Pancreas (tissue), 10 donors: Measurements from ENCODE around the gene SPATA19. TPM values are rescaled to one million over a fixed set of nuclear protein-coding genes. Genes with fewer than 3 reads are reported as not detected.

Source experiments
- ATAC-seq, 4 donors: fragments of 200-7000 bp; cut with Tn5 transposase; one replicate each; pipeline versions ENCODE4 v1.8.0 to v1.9.1; 2020; ENCODE audit warnings: mild to moderate bottlenecking in 4 of 4, moderate library complexity in 4 of 4
- DNase-seq, 6 donors: peaks; one replicate each; pipeline ENCODE4 v3.0.0-alpha.2; 2020
- FAIRE-seq: peaks from 2 replicates; lab custom pipeline; 2012; peaks lifted over from hg19 to GRCh38; lab: Jason Lieb, UNC
- H3K27ac ChIP-seq, 4 donors: fragments of 200-600 bp; sonication (generic); 1 replicate in 3 of 4; 2 replicates in 1 of 4; pipeline versions ENCODE4 v1.5.0 to v1.8.0; 2020
- H3K27me3 ChIP-seq, 4 donors: fragments of 200-600 bp; one replicate each; pipeline ENCODE4 v1.8.0; 2021
- H3K36me3 ChIP-seq, 3 donors: fragments of 200-600 bp; sonication (generic) in 1 of 3; one replicate each; pipeline versions ENCODE4 v1.5.0 to v1.8.0; 2020 to 2021
- H3K4me1 ChIP-seq, 3 donors: fragments of 200-600 bp; one replicate each; pipeline ENCODE4 v1.8.0; 2021
- H3K4me3 ChIP-seq, 4 donors: fragments of 200-600 bp; sonication (generic) in 2 of 4; one replicate each; pipeline versions ENCODE4 v1.5.0 to v1.8.0; 2020 to 2021
- H3K9me3 ChIP-seq, 4 donors: fragments of 200-600 bp; one replicate each; pipeline ENCODE4 v1.8.0; 2021
- CTCF ChIP-seq, 4 donors: fragments of 200-600 bp; sonication (generic) in 3 of 4; IDR thresholded peaks; one replicate each; pipeline versions ENCODE4 v1.5.0 to v1.8.0; 2021; ENCODE audit warnings: antibody characterized with exemption in 4 of 4
- WGBS, 2 donors: extraction: QIAGEN DNeasy Blood & Tissue Kit; methylation state at CpG; one replicate each; pipeline ENCODE4 v1.1.7; 2013; 5-methylcytosine and 5-hydroxymethylcytosine counted together
- intact Hi-C, 3 donors: fragments of 100-400 bp; cut with DNase I; formaldehyde crosslinking; loops; one replicate each; pipeline versions ENCODE4 v1.11.1 to v1.14.2; 2022
- polyA plus RNA-seq, 2 donors: library from polyadenylated mRNA; stranded (reverse); fragments of 200-250 nt; gene quantifications; one replicate each; pipeline ENCODE4 v1.2.3, GENCODE V29; 2013
- total RNA-seq, 6 donors: library from RNA; stranded (reverse); fragmentation: NEBNext Ultra II Directional in 4 of 6; extraction: Animal tissue kit (Norgen Biotek cat#: 25700) in 4 of 6; gene quantifications; one replicate each; pipeline versions ENCODE4 v1.2.1 to v1.2.4, GENCODE V29; 2021 to 2023
- donor health status: healthy with polysubstance abuse.
- donor health status: DM: no; HTN: no; CAD: no; lungs with moderate emphysema.
- donor health status: DM: no; HTN: no; CAD: no.
- donor health status: control.
- donor health status: control.
- donor health status: Bipolar disorder and iron deficiency.
- donor health status: DM: yes; HTN: yes; CAD: no.
- donor health status: DM: no; HTN: no; CAD: no.
- donor health status: DM: no; HTN: no; CAD: no.
- donor health status: DM: yes; HTN: yes; CAD: no.

Gene SPATA19
- total and polyA plus RNA-seq, 8 donors = not detected

- Histone ChIP-seq H3K4me1 (no peaks in the 10 kb centered on the region), H3K4me3 (no peak overlapping the region), H3K36me3 (no peaks in the 10 kb centered on the region), H3K27ac (no peak overlapping the region), H3K9me3 (no peaks in the 10 kb centered on the region), H3K27me3 (peaks cover 0 to 14% (median 0%) of the 10 kb centered on the region in 4 donors)
- WGBS, 2 donors = 86 to 90% methylated on average over 74 to 82 of the region's 86 CpGs
- ATAC-seq (no peak), FAIRE-seq (no peak), DNase-seq (peak in 1 of 6 donors; percentile 76)
- no peak for TF ChIP-seq CTCF (IDR thresholded peaks at IDR 0.05)
- intact Hi-C loops = loop anchor here in 1 of 3 donors (5.0 kb wide), 1 partner anchor 701 kb away; no protein-coding TSS in a partner anchor
Measured at GRCh38 chr11:133832991-133833897, 12.1 kb downstream of the SPATA19 start.

- DNase-seq (peak in 1 of 6 donors; percentile 76), FAIRE-seq (no peak), ATAC-seq (no peak)
- Histone ChIP-seq H3K9me3 (no peaks in the 10 kb centered on the region), H3K27ac (no peak overlapping the region), H3K4me1 (no peaks in the 10 kb centered on the region), H3K4me3 (no peak overlapping the region), H3K27me3 (peaks cover 0 to 5% (median 0%) of the 10 kb centered on the region in 4 donors), H3K36me3 (no peaks in the 10 kb centered on the region)
- intact Hi-C loops = loop anchor here in 1 of 3 donors (5.0 kb wide), 1 partner anchor 700 kb away; no protein-coding TSS in a partner anchor
- WGBS, 2 donors = 78 to 87% methylated on average over 43 to 53 of the region's 53 CpGs
- TF ChIP-seq CTCF (IDR thresholded peaks at IDR 0.05) = no peak
Measured at GRCh38 chr11:133832096-133832990, 13.0 kb downstream of the SPATA19 start.

GRCh38 chr11:133830931-133831907 is 14.1 kb downstream of the SPATA19 start:
- Histone ChIP-seq H3K9me3 (no peaks in the 10 kb centered on the region), H3K4me1 (no peaks in the 10 kb centered on the region), H3K4me3 (no peak overlapping the region), H3K27me3 (peaks cover 0 to 4% (median 0%) of the 10 kb centered on the region in 4 donors), H3K27ac (no peak overlapping the region), H3K36me3 (no peaks in the 10 kb centered on the region)
- no peak for TF ChIP-seq CTCF (IDR thresholded peaks at IDR 0.05)
- DNase-seq = no peak
- 56 to 70% methylated on average over 8 of the region's 8 CpGs for WGBS, 2 donors
- FAIRE-seq = no peak
- intact Hi-C loops = loop anchor here in 1 of 3 donors (5.0 kb wide), 1 partner anchor 699 kb away; no protein-coding TSS in a partner anchor
- ATAC-seq = no peak

- TF ChIP-seq CTCF (IDR thresholded peaks at IDR 0.05) = no peak
- FAIRE-seq (no peak), DNase-seq (no peak), ATAC-seq (no peak)
- Histone ChIP-seq H3K4me3 (no peak overlapping the region), H3K27me3 (peaks cover 0 to 4% (median 0%) of the 10 kb centered on the region in 4 donors), H3K4me1 (no peaks in the 10 kb centered on the region), H3K36me3 (no peaks in the 10 kb centered on the region), H3K27ac (no peak overlapping the region), H3K9me3 (no peaks in the 10 kb centered on the region)
- 47 to 58% methylated on average over 2 of the region's 2 CpGs for WGBS, 2 donors
- intact Hi-C loops = no loop called here
Measured at GRCh38 chr11:133829566-133829965, 15.7 kb downstream of the SPATA19 start.
